SIG-M5 treated with dmso at 0.1 percent for 504 hours (cell line): ENCODE data around the gene REG3A.

ENCODE experiments used
- DNase-seq: peaks from one replicate; lab custom pipeline; 2025; ENCODE audit not compliant: unreplicated experiment; lab: John Stamatoyannopoulos, UW

Gene REG3A

GRCh38 chr2:79122676-79123075 is 36.9 kb downstream of the REG3A start:
- DNase-seq: no peak

- DNase-seq: no peak
These were observed 39.3 kb downstream of the REG3A start, which contains the start of gene REG1A for GRCh38 chr2:79120194-79120713. TSS of gene REG1A (plus strand) at chr2:79120488. CDS start at chr2:79120862, 374 bp downstream.

- DNase-seq: no peak
These were observed 42.3 kb downstream of the REG3A start for GRCh38 chr2:79116997-79117928.

GRCh38 chr2:79114797-79115494 is 44.6 kb downstream of the REG3A start:
- DNase-seq: no peak

- no peak for DNase-seq
These were observed 47.3 kb downstream of the REG3A start for GRCh38 chr2:79112269-79112668.
